ES-I3 (cell line): ENCODE data around the gene FAM20C.
"Not testable (repeated sequence)": the region's sequence is repeated elsewhere in the genome, so short reads cannot be mapped to it uniquely, and the experiment has no call there.

Experiments used
- H3K36me3 ChIP-seq: 2 replicates; pipeline ENCODE4 v1.6.1; 2013; ENCODE audit warnings: mild to moderate bottlenecking, low read length, control low read depth, moderate library complexity; ENCODE audit not compliant: insufficient read depth
- H3K4me1 ChIP-seq: 2 replicates; pipeline ENCODE4 v1.6.1; 2013; ENCODE audit warnings: mild to moderate bottlenecking, control low read depth, low read length; ENCODE audit not compliant: insufficient read depth
- H3K9ac ChIP-seq: 2 replicates; pipeline ENCODE4 v1.6.1; 2013; ENCODE audit warnings: low read depth, mild to moderate bottlenecking, low read length, moderate library complexity
- H3K9me3 ChIP-seq: 2 replicates; pipeline ENCODE4 v1.6.1; 2013; ENCODE audit warnings: mild to moderate bottlenecking, low read length, moderate library complexity; ENCODE audit not compliant: control insufficient read depth, insufficient read depth

The FAM20C gene

GRCh38 chr7:175955-176354 is 16.4 kb upstream of the FAM20C start:
- Histone ChIP-seq H3K9ac (no peak overlapping the region), H3K36me3 (no peaks in the 10 kb centered on the region), H3K9me3 (no peaks in the 10 kb centered on the region), H3K4me1 (no peaks in the 10 kb centered on the region)

GRCh38 chr7:176381-176780 is 16.0 kb upstream of the FAM20C start:
- Histone ChIP-seq H3K4me1 (no peaks in the 10 kb centered on the region), H3K9me3 (no peaks in the 10 kb centered on the region), H3K36me3 (no peaks in the 10 kb centered on the region), H3K9ac (no peak overlapping the region)

GRCh38 chr7:176786-177459 is 15.4 kb upstream of the FAM20C start:
- Histone ChIP-seq H3K36me3 (no peaks in the 10 kb centered on the region), H3K4me1 (no peaks in the 10 kb centered on the region), H3K9ac (no peak overlapping the region), H3K9me3 (no peaks in the 10 kb centered on the region)

GRCh38 chr7:178444-178843 is 13.9 kb upstream of the FAM20C start:
- Histone ChIP-seq H3K9ac (no peak overlapping the region), H3K9me3 (no peaks in the 10 kb centered on the region), H3K4me1 (no peaks in the 10 kb centered on the region), H3K36me3 (no peaks in the 10 kb centered on the region)

- Histone ChIP-seq H3K9me3 (no peaks in the 10 kb centered on the region), H3K4me1 (no peaks in the 10 kb centered on the region), H3K9ac (no peak overlapping the region), H3K36me3 (no peaks in the 10 kb centered on the region)
Measured at GRCh38 chr7:179209-179681, 13.1 kb upstream of the FAM20C start.

- no peaks in the 10 kb centered on the region for H3K4me1 ChIP-seq
- H3K9ac ChIP-seq, result no peak overlapping the region
- no peaks in the 10 kb centered on the region for H3K36me3 ChIP-seq
- H3K9me3 ChIP-seq, result no peaks in the 10 kb centered on the region
Measured at GRCh38 chr7:179948-180694, 12.2 kb upstream of the FAM20C start.

GRCh38 chr7:181738-182137 is 10.6 kb upstream of the FAM20C start:
- no peak overlapping the region for H3K9ac ChIP-seq
- H3K4me1 ChIP-seq, result no peaks in the 10 kb centered on the region
- no peaks in the 10 kb centered on the region for H3K9me3 ChIP-seq
- no peaks in the 10 kb centered on the region for H3K36me3 ChIP-seq

GRCh38 chr7:182502-182901 is 9.9 kb upstream of the FAM20C start:
- not testable (repeated sequence) for H3K9me3 ChIP-seq, H3K36me3 ChIP-seq, H3K9ac ChIP-seq, H3K4me1 ChIP-seq

- Histone ChIP-seq H3K36me3 (no peaks in the 10 kb centered on the region), H3K9ac (no peak overlapping the region), H3K9me3 (no peaks in the 10 kb centered on the region), H3K4me1 (peaks cover 6% of the 10 kb centered on the region; the same call in 1 of the 2 replicates)
Measured at GRCh38 chr7:183496-184292, 8.7 kb upstream of the FAM20C start.

GRCh38 chr7:184294-185264 is 7.8 kb upstream of the FAM20C start:
- Histone ChIP-seq H3K9me3 (no peaks in the 10 kb centered on the region), H3K9ac (no peak overlapping the region), H3K4me1 (peaks cover 14% of the 10 kb centered on the region), H3K36me3 (no peaks in the 10 kb centered on the region)

GRCh38 chr7:186516-187113 is 5.8 kb upstream of the FAM20C start:
- H3K4me1 ChIP-seq, result peaks cover 15% of the 10 kb centered on the region
- H3K36me3 ChIP-seq, result no peaks in the 10 kb centered on the region
- H3K9me3 ChIP-seq, result no peaks in the 10 kb centered on the region
- no peak overlapping the region for H3K9ac ChIP-seq

GRCh38 chr7:187227-187927 is 5.0 kb upstream of the FAM20C start:
- no peaks in the 10 kb centered on the region for H3K9me3 ChIP-seq
- no peak overlapping the region for H3K9ac ChIP-seq
- no peaks in the 10 kb centered on the region for H3K36me3 ChIP-seq
- peaks cover 15% of the 10 kb centered on the region for H3K4me1 ChIP-seq

- H3K9ac ChIP-seq, result no peak overlapping the region
- no peaks in the 10 kb centered on the region for H3K36me3 ChIP-seq
- no peaks in the 10 kb centered on the region for H3K9me3 ChIP-seq
- peaks cover 15% of the 10 kb centered on the region for H3K4me1 ChIP-seq
Measured at GRCh38 chr7:188174-188573, 4.2 kb upstream of the FAM20C start.
